GM21576 (cell line): ENCODE measurements around the gene SLC41A2.
"Not testable (repeated sequence)": the region's sequence is repeated elsewhere in the genome, so short reads cannot be mapped to it uniquely, and the experiment has no call there.

Source experiments
- ATAC-seq: cut with Tn5 transposase; IDR thresholded peaks from one replicate; pipeline ENCODE4 v1.9.1; 2021; ENCODE audit warnings: mild to moderate bottlenecking, moderate library complexity; ENCODE audit not compliant: unreplicated experiment

Gene SLC41A2

GRCh38 chr12:104964167-104964855 is 6.2 kb upstream of the SLC41A2 start:
- no peak for ATAC-seq

DNA sequence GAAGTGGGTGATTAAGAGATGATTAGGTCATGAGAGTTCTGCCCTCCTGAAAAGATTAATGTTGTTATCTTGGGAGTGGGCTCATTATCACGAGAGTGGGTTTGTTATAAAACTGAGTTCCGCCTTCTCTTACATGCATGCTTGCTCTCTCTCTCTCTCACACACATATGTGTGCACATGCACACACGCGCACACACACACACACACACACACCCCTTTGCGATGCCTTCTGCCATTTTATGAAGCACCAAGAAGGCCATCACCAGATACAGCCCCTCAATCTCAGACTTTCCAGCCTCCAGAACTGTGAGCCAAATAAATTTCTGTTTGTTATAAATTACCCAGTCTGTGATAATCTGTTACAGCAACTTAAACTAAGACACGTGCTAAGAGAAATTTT is 5.7 kb upstream of the SLC41A2 start:
- ATAC-seq = no peak

GRCh38 chr12:104960464-104960863 is 2.4 kb upstream of the SLC41A2 start:
- no peak for ATAC-seq

DNA sequence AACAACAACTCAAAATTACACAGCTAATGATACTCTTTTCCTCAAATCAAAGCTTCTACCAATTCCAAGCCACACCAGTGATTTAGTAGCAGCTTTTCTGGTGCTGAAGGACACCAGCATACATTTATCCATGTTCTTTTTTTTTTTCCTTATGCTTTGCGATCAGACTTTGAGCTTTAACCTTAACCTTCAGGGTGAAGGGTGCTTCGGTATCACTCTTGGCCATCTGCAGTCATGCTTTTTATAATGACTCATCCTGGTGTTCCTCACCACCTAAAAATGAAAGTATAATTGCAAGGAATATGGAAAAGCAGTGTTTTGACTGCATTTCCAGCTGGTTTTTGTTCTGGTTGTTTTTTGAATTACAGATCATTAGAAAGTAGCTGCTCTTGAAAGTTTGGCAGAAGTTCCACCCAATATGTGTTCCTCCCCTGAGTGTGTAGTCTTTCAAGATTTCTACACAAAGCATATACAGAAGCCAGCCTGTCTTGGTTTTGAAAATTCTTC is 1.3 kb upstream of the SLC41A2 start:
- no peak for ATAC-seq

DNA sequence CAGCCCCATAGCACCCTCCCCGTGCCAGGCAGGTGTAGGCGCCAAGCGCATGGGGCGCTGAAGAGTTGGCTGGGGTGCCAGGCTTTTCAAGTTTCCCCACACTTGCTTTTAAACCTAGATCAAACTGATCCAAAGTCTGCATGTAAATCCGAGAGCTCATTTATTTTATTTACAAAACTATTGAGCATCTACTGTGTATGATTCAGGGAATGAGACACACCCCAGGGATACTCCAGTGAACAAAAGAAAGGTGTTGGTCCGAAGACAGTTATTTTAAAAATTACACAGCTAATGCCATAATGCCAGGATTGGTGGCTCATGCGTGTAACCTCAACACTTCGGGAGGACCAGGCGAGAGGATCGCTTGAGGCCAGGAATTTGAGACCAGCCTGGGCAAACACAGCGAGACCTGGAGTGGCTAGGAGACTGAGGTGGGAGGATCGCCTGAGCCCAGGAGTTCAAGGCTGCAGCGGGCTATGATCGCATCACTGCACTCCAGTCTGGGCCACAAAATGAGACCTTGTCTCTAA is 780 bp upstream of the SLC41A2 start:
- ATAC-seq = no peak

DNA sequence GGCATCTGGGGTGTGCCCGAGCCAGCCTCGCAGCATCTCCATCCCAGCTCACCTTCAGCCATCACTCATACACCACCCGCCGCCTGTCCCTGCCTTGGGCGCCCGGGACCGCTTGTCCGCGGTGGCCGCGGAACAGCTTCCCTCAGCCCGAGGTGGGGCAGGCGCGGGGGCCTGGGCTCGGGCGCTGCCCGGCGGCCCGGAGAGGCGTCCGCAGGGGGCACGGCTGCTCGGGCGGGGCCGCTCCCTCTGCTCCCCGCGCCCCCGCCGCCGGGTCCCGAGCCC is 430 bp downstream of the SLC41A2 start:
- ATAC-seq = no peak

DNA sequence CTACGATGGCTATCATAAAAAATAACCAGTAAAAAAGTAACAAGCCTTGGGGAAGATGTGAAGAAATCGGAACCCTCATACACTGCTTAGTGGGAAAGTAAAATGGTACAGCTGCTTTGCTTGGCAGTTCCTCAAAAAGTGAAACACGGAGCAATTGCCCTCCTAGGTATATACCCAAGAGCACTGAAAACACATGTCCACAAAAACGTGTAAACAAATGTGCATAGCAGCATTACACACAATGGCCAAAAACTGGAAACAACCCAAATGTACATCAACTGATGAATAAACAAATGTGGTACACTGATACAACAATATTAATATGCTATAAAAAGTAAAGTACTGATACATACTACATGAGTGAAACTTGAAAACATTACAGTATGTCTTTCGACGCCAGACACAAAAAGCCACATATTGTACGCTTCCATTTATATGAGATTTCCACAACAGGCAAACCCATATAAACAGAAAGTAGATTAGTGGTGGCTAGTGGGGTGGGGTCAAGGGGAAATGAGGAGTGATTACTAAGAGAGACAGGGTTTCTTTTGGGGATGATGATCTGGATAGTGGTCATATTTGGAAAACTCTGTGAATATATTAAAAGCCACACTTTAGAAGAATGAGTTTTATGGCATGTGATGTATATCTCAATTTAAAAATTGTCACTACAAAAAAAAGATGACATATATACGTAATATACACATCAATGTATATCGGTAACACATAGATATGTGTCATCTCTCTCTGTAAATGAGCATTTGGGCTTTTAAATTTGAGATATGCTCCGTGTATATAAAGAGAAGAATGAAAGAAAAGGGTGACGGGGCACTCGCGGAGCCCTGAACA is 996 bp downstream of the SLC41A2 start:
- no peak for ATAC-seq

GRCh38 chr12:104955703-104956102 is 2.4 kb downstream of the SLC41A2 start:
- no peak for ATAC-seq

- ATAC-seq = no peak
These were observed 4.8 kb downstream of the SLC41A2 start for GRCh38 chr12:104953323-104953722.

DNA sequence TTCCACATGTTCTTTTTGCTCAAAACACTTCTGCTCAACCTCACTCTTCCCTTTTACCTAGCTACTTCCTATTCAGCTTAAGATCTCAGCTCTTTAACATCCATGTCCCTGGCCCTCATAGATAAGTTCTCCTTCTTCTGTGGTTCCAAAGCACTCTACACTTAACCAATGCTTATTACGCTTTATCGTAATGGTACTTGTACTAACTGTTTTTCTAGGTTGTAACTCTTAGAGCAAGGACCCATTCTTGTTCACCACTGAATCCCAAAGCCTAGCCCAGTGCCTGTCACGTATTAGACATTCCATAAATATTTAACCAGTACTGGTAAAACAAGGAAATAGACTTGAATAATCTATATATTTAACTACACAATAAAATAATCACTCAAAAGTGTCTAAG is 5.3 kb downstream of the SLC41A2 start:
- no peak for ATAC-seq

GRCh38 chr12:104951759-104952509 is 6.2 kb downstream of the SLC41A2 start:
- no peak for ATAC-seq

DNA sequence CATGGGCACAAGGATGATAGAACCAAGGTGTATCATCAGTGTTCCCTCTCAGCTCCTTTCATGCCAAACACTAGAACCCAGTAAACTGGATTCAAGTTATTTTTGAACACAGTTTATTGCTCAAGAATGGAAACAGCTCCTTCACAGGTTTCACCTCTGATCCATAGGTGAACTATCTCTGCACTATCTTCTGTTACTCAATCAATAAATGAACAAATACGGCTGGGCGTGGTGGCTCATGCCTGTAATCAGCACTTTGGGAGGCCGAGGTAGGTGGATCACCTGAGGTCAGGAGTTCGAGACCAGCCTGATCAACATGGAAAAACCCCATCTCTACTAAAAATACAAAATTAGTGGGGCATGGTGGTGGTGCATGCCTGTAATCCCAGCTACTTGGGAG is 9.4 kb downstream of the SLC41A2 start:
- ATAC-seq = not testable (repeated sequence)

DNA sequence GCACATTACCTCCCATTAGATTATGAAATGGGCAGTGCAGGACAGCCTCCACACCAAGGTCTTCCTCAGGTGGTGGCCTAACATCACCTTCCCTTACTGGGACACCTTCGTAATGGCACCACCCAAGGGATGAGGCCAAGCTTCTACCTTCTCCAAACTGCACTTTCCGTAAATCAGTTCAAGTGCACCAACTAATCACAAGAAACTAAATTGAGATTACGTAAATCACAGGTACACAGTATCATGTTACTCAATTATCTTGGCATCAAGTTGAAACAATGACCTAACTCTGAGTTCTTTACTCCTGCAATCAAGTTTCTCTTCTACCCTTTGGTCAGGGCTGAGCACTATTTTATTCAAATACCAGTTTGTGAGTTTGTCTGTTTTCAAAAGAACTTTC is 13.8 kb downstream of the SLC41A2 start:
- ATAC-seq = no peak

- not testable (repeated sequence) for ATAC-seq
These were observed 14.7 kb downstream of the SLC41A2 start for GRCh38 chr12:104943401-104943800.

- no peak for ATAC-seq
These were observed 16.0 kb downstream of the SLC41A2 start for GRCh38 chr12:104942075-104942474.

- no peak for ATAC-seq
These were observed 16.6 kb downstream of the SLC41A2 start for GRCh38 chr12:104941454-104941853.

DNA sequence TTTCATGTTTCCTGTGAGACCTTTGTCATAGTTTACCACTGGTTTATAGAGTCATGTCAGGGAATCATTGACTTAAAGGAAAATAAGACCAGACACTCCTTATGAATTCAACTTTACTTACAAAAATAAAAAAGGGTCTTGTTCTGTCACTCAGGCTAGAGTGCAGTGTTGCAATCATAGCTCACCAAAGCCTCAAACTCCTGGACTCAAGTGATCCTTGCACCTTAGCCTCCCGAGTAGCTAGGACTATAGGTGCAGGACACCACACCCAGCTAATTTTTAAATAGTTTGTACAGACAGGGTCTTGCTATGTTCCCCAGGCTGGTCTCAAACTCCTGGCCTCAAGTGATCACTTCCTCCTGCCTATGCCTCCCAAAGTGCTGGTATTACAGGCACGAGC is 19.0 kb downstream of the SLC41A2 start:
- ATAC-seq = no peak

GRCh38 chr12:104938371-104938770 is 19.7 kb downstream of the SLC41A2 start:
- no peak for ATAC-seq

DNA sequence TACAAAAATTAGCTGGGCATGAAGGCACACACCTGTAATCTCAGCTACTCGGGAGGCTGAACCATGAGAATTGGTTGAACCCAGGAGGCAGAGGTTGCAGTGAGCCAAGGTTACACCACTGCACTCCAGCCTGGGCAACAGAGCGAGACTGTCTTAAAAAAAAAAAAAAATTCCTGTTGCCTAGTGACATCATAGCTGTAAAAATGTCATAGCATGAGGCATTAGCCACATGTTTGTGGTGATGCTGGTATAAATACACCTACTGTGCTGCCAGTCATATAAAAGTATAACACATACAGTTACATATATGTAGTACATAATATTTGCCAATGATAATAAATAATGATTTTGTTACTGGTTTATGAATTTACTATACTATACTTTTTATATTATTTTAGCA is 22.2 kb downstream of the SLC41A2 start:
- no peak for ATAC-seq

- no peak for ATAC-seq
These were observed 24.3 kb downstream of the SLC41A2 start for GRCh38 chr12:104933778-104934177.

- no peak for ATAC-seq
These were observed 25.0 kb downstream of the SLC41A2 start for GRCh38 chr12:104933128-104933527.
